SK-N-SH (cell line): ENCODE measurements around the gene DLX5.

ENCODE experiments used
- EP300 ChIP-seq, 2 experiments: IDR thresholded peaks; 2 replicates each; pipeline versions ENCODE4 v1.4.0 to v1.6.1; 2012; ENCODE audit warnings: borderline replicate concordance in 1 of 2, low read depth in 1 of 2, low read length in 1 of 2
- FOXM1 ChIP-seq: IDR thresholded peaks from 2 replicates; pipeline ENCODE4 v1.4.0; 2012; ENCODE audit warnings: low read depth, mild to moderate bottlenecking
- RCOR1 ChIP-seq: fragments of 150-350 bp; IDR thresholded peaks from 2 replicates; pipeline ENCODE4 v1.6.1; 2017; ENCODE audit warnings: antibody characterized with exemption, low read length
- TF ChIP-seq, protein P1 (sequence below): fragments of 200-600 bp; sonication (generic); IDR thresholded peaks from 2 replicates; pipeline ENCODE4 v1.6.1; 2017; ENCODE audit warnings: antibody characterized with exemption, mild to moderate bottlenecking, moderate library complexity
- TF ChIP-seq, protein P2 (sequence below): IDR thresholded peaks from 2 replicates; pipeline ENCODE4 v1.6.1; 2012; ENCODE audit warnings: mild to moderate bottlenecking, low read depth, low read length, moderate library complexity
- TF ChIP-seq, protein P3 (sequence below): IDR thresholded peaks from 2 replicates; pipeline ENCODE4 v1.4.0; 2012; ENCODE audit warnings: low read depth

DNA sequence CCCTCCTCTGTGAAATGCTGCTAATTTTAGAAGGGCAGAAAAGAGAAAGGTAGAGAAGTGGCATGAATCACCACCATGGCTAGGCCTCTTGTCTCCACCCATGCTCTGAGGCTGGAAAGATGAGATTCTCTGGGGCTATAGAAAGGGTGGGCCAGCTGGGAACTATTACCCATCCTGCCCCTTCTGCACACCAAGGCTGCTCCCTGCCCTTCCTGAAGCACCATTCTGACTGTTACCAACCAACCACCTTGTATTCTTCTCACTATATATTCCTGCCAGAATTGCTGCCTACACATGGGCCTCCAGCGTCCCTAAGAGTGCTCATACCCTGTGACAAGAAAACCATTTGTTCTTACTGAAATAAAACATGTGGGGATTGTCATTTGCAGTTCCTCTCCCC is 30.7 kb downstream of the DLX5 start:
- TF ChIP-seq, protein P1, sequence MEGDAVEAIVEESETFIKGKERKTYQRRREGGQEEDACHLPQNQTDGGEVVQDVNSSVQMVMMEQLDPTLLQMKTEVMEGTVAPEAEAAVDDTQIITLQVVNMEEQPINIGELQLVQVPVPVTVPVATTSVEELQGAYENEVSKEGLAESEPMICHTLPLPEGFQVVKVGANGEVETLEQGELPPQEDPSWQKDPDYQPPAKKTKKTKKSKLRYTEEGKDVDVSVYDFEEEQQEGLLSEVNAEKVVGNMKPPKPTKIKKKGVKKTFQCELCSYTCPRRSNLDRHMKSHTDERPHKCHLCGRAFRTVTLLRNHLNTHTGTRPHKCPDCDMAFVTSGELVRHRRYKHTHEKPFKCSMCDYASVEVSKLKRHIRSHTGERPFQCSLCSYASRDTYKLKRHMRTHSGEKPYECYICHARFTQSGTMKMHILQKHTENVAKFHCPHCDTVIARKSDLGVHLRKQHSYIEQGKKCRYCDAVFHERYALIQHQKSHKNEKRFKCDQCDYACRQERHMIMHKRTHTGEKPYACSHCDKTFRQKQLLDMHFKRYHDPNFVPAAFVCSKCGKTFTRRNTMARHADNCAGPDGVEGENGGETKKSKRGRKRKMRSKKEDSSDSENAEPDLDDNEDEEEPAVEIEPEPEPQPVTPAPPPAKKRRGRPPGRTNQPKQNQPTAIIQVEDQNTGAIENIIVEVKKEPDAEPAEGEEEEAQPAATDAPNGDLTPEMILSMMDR: no peak
- TF ChIP-seq RCOR1: no peak
- TF ChIP-seq, protein P2, sequence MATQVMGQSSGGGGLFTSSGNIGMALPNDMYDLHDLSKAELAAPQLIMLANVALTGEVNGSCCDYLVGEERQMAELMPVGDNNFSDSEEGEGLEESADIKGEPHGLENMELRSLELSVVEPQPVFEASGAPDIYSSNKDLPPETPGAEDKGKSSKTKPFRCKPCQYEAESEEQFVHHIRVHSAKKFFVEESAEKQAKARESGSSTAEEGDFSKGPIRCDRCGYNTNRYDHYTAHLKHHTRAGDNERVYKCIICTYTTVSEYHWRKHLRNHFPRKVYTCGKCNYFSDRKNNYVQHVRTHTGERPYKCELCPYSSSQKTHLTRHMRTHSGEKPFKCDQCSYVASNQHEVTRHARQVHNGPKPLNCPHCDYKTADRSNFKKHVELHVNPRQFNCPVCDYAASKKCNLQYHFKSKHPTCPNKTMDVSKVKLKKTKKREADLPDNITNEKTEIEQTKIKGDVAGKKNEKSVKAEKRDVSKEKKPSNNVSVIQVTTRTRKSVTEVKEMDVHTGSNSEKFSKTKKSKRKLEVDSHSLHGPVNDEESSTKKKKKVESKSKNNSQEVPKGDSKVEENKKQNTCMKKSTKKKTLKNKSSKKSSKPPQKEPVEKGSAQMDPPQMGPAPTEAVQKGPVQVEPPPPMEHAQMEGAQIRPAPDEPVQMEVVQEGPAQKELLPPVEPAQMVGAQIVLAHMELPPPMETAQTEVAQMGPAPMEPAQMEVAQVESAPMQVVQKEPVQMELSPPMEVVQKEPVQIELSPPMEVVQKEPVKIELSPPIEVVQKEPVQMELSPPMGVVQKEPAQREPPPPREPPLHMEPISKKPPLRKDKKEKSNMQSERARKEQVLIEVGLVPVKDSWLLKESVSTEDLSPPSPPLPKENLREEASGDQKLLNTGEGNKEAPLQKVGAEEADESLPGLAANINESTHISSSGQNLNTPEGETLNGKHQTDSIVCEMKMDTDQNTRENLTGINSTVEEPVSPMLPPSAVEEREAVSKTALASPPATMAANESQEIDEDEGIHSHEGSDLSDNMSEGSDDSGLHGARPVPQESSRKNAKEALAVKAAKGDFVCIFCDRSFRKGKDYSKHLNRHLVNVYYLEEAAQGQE: no peak
- no peak for TF ChIP-seq EP300 (IDR thresholded peaks at IDR 0.05; ENCODE audit: borderline replicate concordance in 1 of 2, low read depth in 1 of 2, low read length in 1 of 2)
- TF ChIP-seq, protein P3, sequence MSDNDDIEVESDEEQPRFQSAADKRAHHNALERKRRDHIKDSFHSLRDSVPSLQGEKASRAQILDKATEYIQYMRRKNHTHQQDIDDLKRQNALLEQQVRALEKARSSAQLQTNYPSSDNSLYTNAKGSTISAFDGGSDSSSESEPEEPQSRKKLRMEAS: no peak
- TF ChIP-seq FOXM1: no peak
